ENCODE measurements around the gene PTDSS2. TPM values are rescaled to one million over a fixed set of nuclear protein-coding genes. Genes with fewer than 3 reads are reported as not detected.

PTDSS2 gene
- polyA plus RNA-seq, 4 donors = 9.5 to 20.3 (median 15.4) TPM

GRCh38 chr11:530960-531831, 81.1 kb downstream of the PTDSS2 start:
- 89 to 91% (median 91%) methylated on average over 25 to 28 of the region's 28 CpGs for WGBS, 3 donors
- H3K4me1 ChIP-seq (ENCODE audit: control insufficient read depth in 3 of 3, insufficient read depth in 2 of 3, low read depth in 1 of 3, low read length in 2 of 3) = peaks cover 0 to 6% (median 0%) of the 10 kb centered on the region in 3 donors
- H3K4me3 ChIP-seq (ENCODE audit: low read depth in 1 of 3, low read length in 3 of 3) = no peak overlapping the region
- FAIRE-seq (no peak), DNase-seq (no peak)
- H3K36me3 ChIP-seq (ENCODE audit: control insufficient read depth in 3 of 3, insufficient read depth in 2 of 3, low read depth in 1 of 3, low read length in 3 of 3) = peaks cover 3 to 53% (median 10%) of the 10 kb centered on the region in 3 donors
- H3K27me3 ChIP-seq (ENCODE audit: control insufficient read depth in 3 of 3, insufficient read depth in 3 of 3, low read length in 3 of 3) = no peaks in the 10 kb centered on the region
- no peak overlapping the region for H3K27ac ChIP-seq (ENCODE audit: low read depth in 1 of 3, low read length in 2 of 3)
- H3K9me3 ChIP-seq (ENCODE audit: control insufficient read depth in 2 of 2, insufficient read depth in 1 of 2, low read depth in 1 of 2, low read length in 1 of 2) = no peaks in the 10 kb centered on the region

DNA sequence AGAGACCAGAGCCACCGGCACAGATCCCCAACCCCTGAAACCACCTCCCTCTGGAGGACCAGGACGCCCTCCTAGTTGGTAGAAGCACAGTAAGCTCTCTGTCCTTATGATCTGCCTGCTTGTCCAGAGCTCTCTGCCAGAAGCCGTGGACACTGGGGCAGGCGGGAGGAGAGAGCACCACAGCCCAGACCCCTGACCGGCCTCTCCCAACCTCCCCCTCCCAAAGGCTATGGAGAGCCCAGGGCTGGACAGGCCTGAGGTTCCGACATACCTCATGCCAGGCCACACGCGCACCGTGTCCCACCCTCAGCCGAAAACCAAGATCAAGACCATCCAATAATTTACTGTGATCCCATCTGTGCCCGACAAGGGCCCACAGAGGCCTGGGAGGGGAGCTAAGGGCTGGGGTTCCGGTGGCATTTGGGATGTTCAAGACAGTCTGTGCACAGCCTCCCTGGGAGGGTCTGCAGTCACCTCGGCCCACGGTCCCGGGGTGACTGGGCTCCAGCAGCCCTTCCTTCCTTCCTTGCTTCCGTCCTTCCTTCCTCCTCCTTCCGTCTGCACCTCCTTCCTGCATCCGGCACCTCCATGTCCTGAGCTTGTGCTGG, 81.9 kb downstream of the PTDSS2 start:
- FAIRE-seq (no peak), DNase-seq (no peak)
- no peak overlapping the region for H3K4me3 ChIP-seq (ENCODE audit: low read depth in 1 of 3, low read length in 3 of 3)
- peaks cover 3 to 53% (median 10%) of the 10 kb centered on the region in 3 donors for H3K36me3 ChIP-seq (ENCODE audit: control insufficient read depth in 3 of 3, insufficient read depth in 2 of 3, low read depth in 1 of 3, low read length in 3 of 3)
- H3K4me1 ChIP-seq (ENCODE audit: control insufficient read depth in 3 of 3, insufficient read depth in 2 of 3, low read depth in 1 of 3, low read length in 2 of 3) = peaks cover 0 to 13% (median 4%) of the 10 kb centered on the region in 3 donors
- WGBS, 3 donors = 87 to 95% (median 88%) methylated on average over 15 to 18 of the region's 18 CpGs
- no peak overlapping the region for H3K27ac ChIP-seq (ENCODE audit: low read depth in 1 of 3, low read length in 2 of 3)
- H3K9me3 ChIP-seq (ENCODE audit: control insufficient read depth in 2 of 2, insufficient read depth in 1 of 2, low read depth in 1 of 2, low read length in 1 of 2) = no peaks in the 10 kb centered on the region
- H3K27me3 ChIP-seq (ENCODE audit: control insufficient read depth in 3 of 3, insufficient read depth in 3 of 3, low read length in 3 of 3) = peaks cover 0 to 5% (median 0%) of the 10 kb centered on the region in 3 donors

DNA sequence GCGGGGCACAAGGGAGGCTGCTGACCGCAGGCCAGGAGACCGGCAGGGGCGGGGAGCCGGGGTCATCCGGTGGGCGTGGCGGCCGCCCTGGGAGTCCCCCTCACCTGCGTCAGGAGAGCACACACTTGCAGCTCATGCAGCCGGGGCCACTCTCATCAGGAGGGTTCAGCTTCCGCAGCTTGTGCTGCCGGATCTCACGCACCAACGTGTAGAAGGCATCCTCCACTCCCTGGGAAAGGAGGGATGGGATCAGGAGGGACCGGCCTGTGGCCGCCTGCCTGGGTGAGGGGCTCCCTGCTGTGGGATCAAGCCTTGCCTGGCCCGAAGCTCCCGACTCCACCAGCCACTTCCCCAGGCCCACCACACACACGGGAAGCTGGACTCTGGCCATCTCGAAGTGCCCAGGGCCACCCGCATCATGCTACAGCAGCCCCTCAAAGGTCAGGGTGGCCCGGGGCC, 82.5 kb downstream of the PTDSS2 start:
- Histone ChIP-seq H3K36me3 (ENCODE audit: control insufficient read depth in 3 of 3, insufficient read depth in 2 of 3, low read depth in 1 of 3, low read length in 3 of 3) (peaks cover 3 to 53% (median 10%) of the 10 kb centered on the region in 3 donors), H3K9me3 (ENCODE audit: control insufficient read depth in 2 of 2, insufficient read depth in 1 of 2, low read depth in 1 of 2, low read length in 1 of 2) (no peaks in the 10 kb centered on the region), H3K4me1 (ENCODE audit: control insufficient read depth in 3 of 3, insufficient read depth in 2 of 3, low read depth in 1 of 3, low read length in 2 of 3) (peaks cover 0 to 18% (median 4%) of the 10 kb centered on the region in 3 donors), H3K27me3 (ENCODE audit: control insufficient read depth in 3 of 3, insufficient read depth in 3 of 3, low read length in 3 of 3) (peaks cover 0 to 10% (median 0%) of the 10 kb centered on the region in 3 donors), H3K4me3 (ENCODE audit: low read depth in 1 of 3, low read length in 3 of 3) (no peak overlapping the region), H3K27ac (ENCODE audit: low read depth in 1 of 3, low read length in 2 of 3) (no peak overlapping the region)
- WGBS, 3 donors = 88 to 94% (median 91%) methylated on average over 22 to 23 of the region's 23 CpGs
- DNase-seq (no peak), FAIRE-seq (no peak)

DNA sequence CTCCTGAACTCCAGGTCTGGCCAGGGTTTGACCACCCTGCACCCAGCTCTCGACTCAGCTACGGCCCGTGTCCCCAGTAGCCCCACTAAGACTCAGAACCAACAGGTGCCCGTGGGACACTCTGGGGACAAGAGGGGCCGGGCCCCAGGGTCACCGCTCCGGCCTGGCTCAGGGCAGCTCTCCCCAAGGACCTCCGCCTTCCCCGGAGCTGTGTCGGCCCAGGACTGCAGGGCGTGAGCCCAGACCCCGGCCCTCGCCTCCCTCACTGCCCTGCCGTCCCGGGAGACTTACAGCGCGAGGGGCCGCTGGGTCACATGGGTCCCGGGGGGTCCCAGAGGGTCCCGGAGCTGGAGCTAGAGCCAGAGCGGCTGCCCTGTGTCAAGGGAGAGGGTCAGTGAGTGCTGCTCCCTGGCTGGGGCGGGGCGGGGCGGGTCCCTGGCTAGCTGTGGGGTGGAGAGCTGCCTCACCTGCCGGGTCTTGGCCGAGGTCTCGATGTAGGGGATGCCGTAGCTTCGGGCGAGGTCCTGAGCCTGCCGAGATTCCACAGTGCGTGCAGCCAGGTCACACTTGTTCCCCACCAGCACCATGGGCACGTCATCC, 83.0 kb downstream of the PTDSS2 start:
- Histone ChIP-seq H3K9me3 (ENCODE audit: control insufficient read depth in 2 of 2, insufficient read depth in 1 of 2, low read depth in 1 of 2, low read length in 1 of 2) (no peaks in the 10 kb centered on the region), H3K36me3 (ENCODE audit: control insufficient read depth in 3 of 3, insufficient read depth in 2 of 3, low read depth in 1 of 3, low read length in 3 of 3) (peaks cover 3 to 53% (median 10%) of the 10 kb centered on the region in 3 donors), H3K4me3 (ENCODE audit: low read depth in 1 of 3, low read length in 3 of 3) (no peak overlapping the region), H3K27me3 (ENCODE audit: control insufficient read depth in 3 of 3, insufficient read depth in 3 of 3, low read length in 3 of 3) (peaks cover 0 to 16% (median 0%) of the 10 kb centered on the region in 3 donors), H3K27ac (ENCODE audit: low read depth in 1 of 3, low read length in 2 of 3) (no peak overlapping the region), H3K4me1 (ENCODE audit: control insufficient read depth in 3 of 3, insufficient read depth in 2 of 3, low read depth in 1 of 3, low read length in 2 of 3) (peaks cover 0 to 23% (median 4%) of the 10 kb centered on the region in 3 donors)
- FAIRE-seq = no peak
- 86 to 96% (median 90%) methylated on average over 20 to 33 of the region's 33 CpGs for WGBS, 3 donors
- no peak for DNase-seq

GRCh38 chr11:533586-534395, 83.7 kb downstream of the PTDSS2 start:
- Histone ChIP-seq H3K36me3 (ENCODE audit: control insufficient read depth in 3 of 3, insufficient read depth in 2 of 3, low read depth in 1 of 3, low read length in 3 of 3) (peaks cover 3 to 53% (median 10%) of the 10 kb centered on the region in 3 donors), H3K27ac (ENCODE audit: low read depth in 1 of 3, low read length in 2 of 3) (no peak overlapping the region), H3K4me1 (ENCODE audit: control insufficient read depth in 3 of 3, insufficient read depth in 2 of 3, low read depth in 1 of 3, low read length in 2 of 3) (peaks cover 0 to 26% (median 4%) of the 10 kb centered on the region in 3 donors), H3K9me3 (ENCODE audit: control insufficient read depth in 2 of 2, insufficient read depth in 1 of 2, low read depth in 1 of 2, low read length in 1 of 2) (no peaks in the 10 kb centered on the region), H3K27me3 (ENCODE audit: control insufficient read depth in 3 of 3, insufficient read depth in 3 of 3, low read length in 3 of 3) (peaks cover 0 to 18% (median 0%) of the 10 kb centered on the region in 3 donors), H3K4me3 (ENCODE audit: low read depth in 1 of 3, low read length in 3 of 3) (peak overlapping the region in 2 of 3 donors; percentile 73 to 88)
- WGBS, 3 donors = 93 to 94% (median 94%) methylated on average over 35 to 37 of the region's 37 CpGs
- FAIRE-seq (no peak), DNase-seq (no peak)

DNA sequence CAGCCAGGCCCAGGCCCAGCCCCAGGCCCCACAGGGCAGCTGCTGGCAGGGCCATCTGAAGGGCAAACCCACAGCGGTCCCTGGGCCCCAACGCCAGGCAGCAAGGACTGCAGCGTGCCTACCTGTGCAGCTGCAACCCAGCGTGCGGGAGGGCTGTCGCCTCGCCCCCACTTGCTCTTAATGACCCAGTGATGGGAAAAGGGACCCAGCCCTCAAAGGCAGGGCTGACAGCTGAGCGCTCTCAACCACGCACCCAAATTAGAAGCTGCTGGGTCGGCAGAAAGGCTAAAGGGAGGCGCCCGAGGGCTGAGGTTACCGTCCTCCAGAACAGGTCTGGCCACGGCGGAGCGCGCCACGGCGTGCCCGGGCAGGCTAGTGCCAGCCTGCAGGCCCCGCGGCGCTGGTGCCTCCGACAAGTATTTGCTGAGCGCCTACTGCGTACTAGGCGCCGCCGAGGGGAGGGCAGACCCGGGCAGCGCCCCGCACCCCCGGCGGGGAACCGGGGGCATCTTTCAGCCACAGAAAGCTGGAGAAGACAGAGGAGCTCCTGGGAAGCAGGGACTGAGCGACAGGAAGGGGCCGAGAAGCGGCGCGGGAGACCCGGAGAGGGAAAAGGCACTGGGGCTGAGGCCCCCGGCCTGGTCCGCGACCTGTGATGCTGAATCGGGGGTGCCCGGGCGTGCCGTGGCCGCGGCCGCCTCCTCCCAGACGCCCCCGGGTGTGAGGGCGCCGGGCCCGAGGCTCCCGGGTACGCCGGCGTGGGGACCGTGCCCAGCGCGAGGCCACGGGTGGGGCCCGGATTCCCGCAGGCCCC, 84.5 kb downstream of the PTDSS2 start:
- Histone ChIP-seq H3K27me3 (ENCODE audit: control insufficient read depth in 3 of 3, insufficient read depth in 3 of 3, low read length in 3 of 3) (peaks cover 0 to 18% (median 0%) of the 10 kb centered on the region in 3 donors), H3K4me1 (ENCODE audit: control insufficient read depth in 3 of 3, insufficient read depth in 2 of 3, low read depth in 1 of 3, low read length in 2 of 3) (peaks cover 0 to 26% (median 4%) of the 10 kb centered on the region in 3 donors), H3K27ac (ENCODE audit: low read depth in 1 of 3, low read length in 2 of 3) (peak overlapping the region in 2 of 3 donors; percentile 39 to 56), H3K4me3 (ENCODE audit: low read depth in 1 of 3, low read length in 3 of 3) (peak overlapping the region; percentile 73 to 88 (median 80)), H3K36me3 (ENCODE audit: control insufficient read depth in 3 of 3, insufficient read depth in 2 of 3, low read depth in 1 of 3, low read length in 3 of 3) (peaks cover 3 to 47% (median 10%) of the 10 kb centered on the region in 3 donors), H3K9me3 (ENCODE audit: control insufficient read depth in 2 of 2, insufficient read depth in 1 of 2, low read depth in 1 of 2, low read length in 1 of 2) (no peaks in the 10 kb centered on the region)
- FAIRE-seq = no peak
- WGBS, 3 donors = 7 to 11% (median 8%) methylated on average over 36 to 66 of the region's 66 CpGs
- DNase-seq = peak; percentile 33 to 54

GRCh38 chr11:535210-535518, 85.1 kb downstream of the PTDSS2 start:
- Histone ChIP-seq H3K36me3 (ENCODE audit: control insufficient read depth in 3 of 3, insufficient read depth in 2 of 3, low read depth in 1 of 3, low read length in 3 of 3) (peaks cover 3 to 43% (median 10%) of the 10 kb centered on the region in 3 donors), H3K4me3 (ENCODE audit: low read depth in 1 of 3, low read length in 3 of 3) (peak overlapping the region; percentile 73 to 88 (median 80)), H3K27me3 (ENCODE audit: control insufficient read depth in 3 of 3, insufficient read depth in 3 of 3, low read length in 3 of 3) (peaks cover 0 to 18% (median 0%) of the 10 kb centered on the region in 3 donors), H3K27ac (ENCODE audit: low read depth in 1 of 3, low read length in 2 of 3) (no peak overlapping the region), H3K9me3 (ENCODE audit: control insufficient read depth in 2 of 2, insufficient read depth in 1 of 2, low read depth in 1 of 2, low read length in 1 of 2) (no peaks in the 10 kb centered on the region), H3K4me1 (ENCODE audit: control insufficient read depth in 3 of 3, insufficient read depth in 2 of 3, low read depth in 1 of 3, low read length in 2 of 3) (peaks cover 0 to 26% (median 4%) of the 10 kb centered on the region in 3 donors)
- 2 to 7% methylated on average over 8 to 56 of the region's 56 CpGs; no CpG with 5 or more reads in 1 of the 3 donors for WGBS, 3 donors
- no peak for DNase-seq
- no peak for FAIRE-seq
